GM18951 (cell line): ENCODE results near the gene PARVB.

ENCODE experiments used
- POLR2A ChIP-seq: IDR thresholded peaks from 4 replicates; pipeline ENCODE4 v1.6.1; 2011; ENCODE audit warnings: mild to moderate bottlenecking; ENCODE audit not compliant: insufficient read length, insufficient read depth; ENCODE audit errors: extremely low read depth
- in situ Hi-C: fragments of 300-500 bp; cut with MboI; formaldehyde crosslinking; loops from one replicate; pipeline ENCODE4 v1.12.0; 2022; ENCODE audit warnings: low sequenced_read_pairs, mixed read lengths, inconsistent platforms; ENCODE audit not compliant: unreplicated experiment

Gene PARVB

GRCh38 chr22:44217346-44217745, 193.2 kb downstream of the PARVB start:
- TF ChIP-seq POLR2A = no peak
- in situ Hi-C loops = no loop called here

- in situ Hi-C loops = no loop called here
- no peak for TF ChIP-seq POLR2A
These were observed 194.0 kb downstream of the PARVB start for GRCh38 chr22:44218071-44218470.

- in situ Hi-C loops = no loop called here
- TF ChIP-seq POLR2A = no peak
These were observed 195.2 kb downstream of the PARVB start for GRCh38 chr22:44219101-44219870.

- TF ChIP-seq POLR2A = no peak
- in situ Hi-C loops = no loop called here
These were observed 196.9 kb downstream of the PARVB start for GRCh38 chr22:44220727-44221680.

GRCh38 chr22:44221710-44222475, 197.8 kb downstream of the PARVB start:
- no peak for TF ChIP-seq POLR2A
- in situ Hi-C loops = no loop called here
